HepG2 (cell line): ENCODE measurements around the gene ABHD1. TPM values are rescaled to one million over a fixed set of nuclear protein-coding genes. Genes with fewer than 3 reads are reported as not detected.

Experiments
- ARHGAP35 ChIP-seq: sonication (generic); formaldehyde crosslinking; IDR thresholded peaks from 2 replicates; pipeline ENCODE4 v1.9.0; 2022; ENCODE audit warnings: mild to moderate bottlenecking, inconsistent platforms, moderate library complexity, missing genetic modification reagents, borderline replicate concordance
- PAF1 ChIP-seq: IDR thresholded peaks from 2 replicates; pipeline ENCODE4 v1.6.1; 2016; ENCODE audit warnings: missing genetic modification reagents, missing compliant biosample characterization
- RFXAP ChIP-seq: sonication (generic); formaldehyde crosslinking; IDR thresholded peaks from 2 replicates; pipeline ENCODE4 v1.4.0; 2020; ENCODE audit warnings: missing genetic modification reagents, borderline replicate concordance
- SOX5 ChIP-seq: IDR thresholded peaks from 2 replicates; pipeline ENCODE4 v1.6.1; 2016; ENCODE audit warnings: borderline replicate concordance
- TGIF2 ChIP-seq: IDR thresholded peaks from 2 replicates; pipeline ENCODE4 v1.6.1; 2016; ENCODE audit warnings: control low read depth, missing compliant biosample characterization
- ZFP36L1 ChIP-seq: sonication (generic); formaldehyde crosslinking; IDR thresholded peaks from 2 replicates; pipeline ENCODE4 v1.8.0; 2022; ENCODE audit warnings: mild to moderate bottlenecking, missing genetic modification reagents, moderate library complexity
- ZNF432 ChIP-seq: sonication (generic); formaldehyde crosslinking; IDR thresholded peaks from 2 replicates; pipeline ENCODE4 v1.5.0; 2020; ENCODE audit warnings: missing genetic modification reagents, mild to moderate bottlenecking, borderline replicate concordance
- ZNF562 ChIP-seq: sonication (generic); formaldehyde crosslinking; IDR thresholded peaks from 2 replicates; pipeline ENCODE4 v1.8.0; 2022; ENCODE audit warnings: missing genetic modification reagents, borderline replicate concordance
- ZNF563 ChIP-seq: sonication (generic); formaldehyde crosslinking; IDR thresholded peaks from 2 replicates; pipeline ENCODE4 v1.8.0; 2022; ENCODE audit warnings: mild to moderate bottlenecking, moderate library complexity, missing genetic modification reagents
- ZNF878 ChIP-seq: sonication (generic); formaldehyde crosslinking; IDR thresholded peaks from 2 replicates; pipeline ENCODE4 v1.8.1; 2023; ENCODE audit warnings: mild to moderate bottlenecking, missing genetic modification reagents, moderate library complexity
- ZSCAN20 ChIP-seq: sonication (generic); formaldehyde crosslinking; IDR thresholded peaks from 2 replicates; pipeline ENCODE4 v1.4.0; 2020; ENCODE audit warnings: missing genetic modification reagents, mild to moderate bottlenecking, borderline replicate concordance
- polyA plus RNA-seq, 8 experiments: library from polyadenylated mRNA; depleted of rRNA in 3 of 8; stranded (reverse) in 7 of 8; unstranded in 1 of 8; fragments of >200 nt; fragmentation: Illumina TruSeq in 4 of 8; extraction: Trizol in 4 of 8; gene quantifications; 2 replicates each; pipeline versions ENCODE4 v1.2.1 to v1.2.3, GENCODE V29; 2011 to 2016; ENCODE audit warnings: low read depth in 4 of 8, missing spikeins in 1 of 8, mixed read lengths in 1 of 8; ENCODE audit not compliant: insufficient read depth in 1 of 8
- total RNA-seq, 5 experiments: library from RNA; depleted of rRNA; stranded (reverse); fragments of >200 nt; fragmentation: Illumina TruSeq; extraction: Trizol; gene quantifications; 2 replicates each; pipeline ENCODE4 v1.2.3, GENCODE V29; 2016; ENCODE audit warnings: low read depth in 1 of 5
- TF ChIP-seq, protein P1 (sequence below): sonication (generic); formaldehyde crosslinking; IDR thresholded peaks from 2 replicates; pipeline ENCODE4 v1.9.0; 2021; ENCODE audit warnings: mild to moderate bottlenecking, missing genetic modification reagents
- TF ChIP-seq, protein P2 (sequence below): sonication (generic); formaldehyde crosslinking; IDR thresholded peaks from 2 replicates; pipeline ENCODE4 v1.4.0; 2020; ENCODE audit warnings: missing genetic modification reagents
- TF ChIP-seq, protein P3 (sequence below): sonication (generic); formaldehyde crosslinking; IDR thresholded peaks from 2 replicates; pipeline ENCODE4 v1.5.1; 2020; ENCODE audit warnings: mild to moderate bottlenecking, missing genetic modification reagents, moderate library complexity
- TF ChIP-seq, protein P4 (sequence below): sonication (generic); formaldehyde crosslinking; IDR thresholded peaks from 2 replicates; pipeline ENCODE4 v1.4.0; 2020; ENCODE audit warnings: missing genetic modification reagents

The ABHD1 gene
- total and polyA plus RNA-seq, 2 of the 13 experiments (the other 11 are each of a cell fraction or from before 2014, with no cell fraction given), result 0.04 to 0.81 TPM

DNA sequence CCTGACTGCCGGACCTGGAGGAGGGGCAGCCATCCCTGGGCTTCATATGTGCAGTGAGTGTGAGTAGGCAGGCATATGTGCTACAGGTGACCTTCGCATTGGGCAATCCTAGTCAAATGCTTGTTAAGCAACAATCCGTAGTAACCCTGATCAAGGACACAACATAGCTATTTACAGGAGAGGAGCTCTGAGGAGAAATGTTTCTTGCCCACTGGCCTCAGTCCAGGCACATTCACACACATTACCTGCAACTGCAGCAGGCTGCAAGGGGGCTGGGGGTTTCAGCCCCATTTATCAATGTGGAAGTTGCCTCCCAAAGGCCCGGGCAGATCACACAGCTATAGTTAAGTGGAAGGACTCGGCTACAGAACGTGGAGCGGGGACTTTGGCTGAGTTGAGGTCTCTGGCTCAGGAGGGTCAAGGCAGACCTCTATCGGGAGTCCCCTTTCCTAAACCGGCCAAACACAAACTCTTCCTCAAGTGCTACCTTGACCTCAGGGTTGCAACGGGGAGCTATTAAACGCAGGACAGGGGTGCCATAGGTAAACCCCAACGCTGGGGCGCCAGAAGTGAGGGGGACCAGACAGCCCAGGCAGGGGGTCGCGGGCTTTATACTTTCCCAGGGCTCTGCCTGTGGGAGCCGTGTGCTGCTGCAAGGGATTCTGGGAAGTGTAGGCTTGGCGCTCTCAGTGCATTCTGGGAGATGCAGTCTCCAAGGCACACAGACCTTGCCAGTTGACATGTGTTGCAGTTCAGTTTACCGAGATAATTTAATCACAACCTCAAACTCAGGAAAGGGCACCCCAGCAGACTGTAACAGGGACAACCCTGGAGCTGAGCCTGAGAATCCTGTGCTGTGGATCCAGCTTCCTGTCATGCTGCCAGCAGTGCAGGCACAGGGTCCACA is 27.6 kb upstream of the ABHD1 start (continued):
- TF ChIP-seq, protein P1, sequence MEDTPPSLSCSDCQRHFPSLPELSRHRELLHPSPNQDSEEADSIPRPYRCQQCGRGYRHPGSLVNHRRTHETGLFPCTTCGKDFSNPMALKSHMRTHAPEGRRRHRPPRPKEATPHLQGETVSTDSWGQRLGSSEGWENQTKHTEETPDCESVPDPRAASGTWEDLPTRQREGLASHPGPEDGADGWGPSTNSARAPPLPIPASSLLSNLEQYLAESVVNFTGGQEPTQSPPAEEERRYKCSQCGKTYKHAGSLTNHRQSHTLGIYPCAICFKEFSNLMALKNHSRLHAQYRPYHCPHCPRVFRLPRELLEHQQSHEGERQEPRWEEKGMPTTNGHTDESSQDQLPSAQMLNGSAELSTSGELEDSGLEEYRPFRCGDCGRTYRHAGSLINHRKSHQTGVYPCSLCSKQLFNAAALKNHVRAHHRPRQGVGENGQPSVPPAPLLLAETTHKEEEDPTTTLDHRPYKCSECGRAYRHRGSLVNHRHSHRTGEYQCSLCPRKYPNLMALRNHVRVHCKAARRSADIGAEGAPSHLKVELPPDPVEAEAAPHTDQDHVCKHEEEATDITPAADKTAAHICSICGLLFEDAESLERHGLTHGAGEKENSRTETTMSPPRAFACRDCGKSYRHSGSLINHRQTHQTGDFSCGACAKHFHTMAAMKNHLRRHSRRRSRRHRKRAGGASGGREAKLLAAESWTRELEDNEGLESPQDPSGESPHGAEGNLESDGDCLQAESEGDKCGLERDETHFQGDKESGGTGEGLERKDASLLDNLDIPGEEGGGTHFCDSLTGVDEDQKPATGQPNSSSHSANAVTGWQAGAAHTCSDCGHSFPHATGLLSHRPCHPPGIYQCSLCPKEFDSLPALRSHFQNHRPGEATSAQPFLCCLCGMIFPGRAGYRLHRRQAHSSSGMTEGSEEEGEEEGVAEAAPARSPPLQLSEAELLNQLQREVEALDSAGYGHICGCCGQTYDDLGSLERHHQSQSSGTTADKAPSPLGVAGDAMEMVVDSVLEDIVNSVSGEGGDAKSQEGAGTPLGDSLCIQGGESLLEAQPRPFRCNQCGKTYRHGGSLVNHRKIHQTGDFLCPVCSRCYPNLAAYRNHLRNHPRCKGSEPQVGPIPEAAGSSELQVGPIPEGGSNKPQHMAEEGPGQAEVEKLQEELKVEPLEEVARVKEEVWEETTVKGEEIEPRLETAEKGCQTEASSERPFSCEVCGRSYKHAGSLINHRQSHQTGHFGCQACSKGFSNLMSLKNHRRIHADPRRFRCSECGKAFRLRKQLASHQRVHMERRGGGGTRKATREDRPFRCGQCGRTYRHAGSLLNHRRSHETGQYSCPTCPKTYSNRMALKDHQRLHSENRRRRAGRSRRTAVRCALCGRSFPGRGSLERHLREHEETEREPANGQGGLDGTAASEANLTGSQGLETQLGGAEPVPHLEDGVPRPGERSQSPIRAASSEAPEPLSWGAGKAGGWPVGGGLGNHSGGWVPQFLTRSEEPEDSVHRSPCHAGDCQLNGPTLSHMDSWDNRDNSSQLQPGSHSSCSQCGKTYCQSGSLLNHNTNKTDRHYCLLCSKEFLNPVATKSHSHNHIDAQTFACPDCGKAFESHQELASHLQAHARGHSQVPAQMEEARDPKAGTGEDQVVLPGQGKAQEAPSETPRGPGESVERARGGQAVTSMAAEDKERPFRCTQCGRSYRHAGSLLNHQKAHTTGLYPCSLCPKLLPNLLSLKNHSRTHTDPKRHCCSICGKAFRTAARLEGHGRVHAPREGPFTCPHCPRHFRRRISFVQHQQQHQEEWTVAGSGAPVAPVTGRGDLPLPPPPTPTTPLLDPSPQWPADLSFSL (CRISPR knock-in tag), result no peak
- TF ChIP-seq, protein P2, sequence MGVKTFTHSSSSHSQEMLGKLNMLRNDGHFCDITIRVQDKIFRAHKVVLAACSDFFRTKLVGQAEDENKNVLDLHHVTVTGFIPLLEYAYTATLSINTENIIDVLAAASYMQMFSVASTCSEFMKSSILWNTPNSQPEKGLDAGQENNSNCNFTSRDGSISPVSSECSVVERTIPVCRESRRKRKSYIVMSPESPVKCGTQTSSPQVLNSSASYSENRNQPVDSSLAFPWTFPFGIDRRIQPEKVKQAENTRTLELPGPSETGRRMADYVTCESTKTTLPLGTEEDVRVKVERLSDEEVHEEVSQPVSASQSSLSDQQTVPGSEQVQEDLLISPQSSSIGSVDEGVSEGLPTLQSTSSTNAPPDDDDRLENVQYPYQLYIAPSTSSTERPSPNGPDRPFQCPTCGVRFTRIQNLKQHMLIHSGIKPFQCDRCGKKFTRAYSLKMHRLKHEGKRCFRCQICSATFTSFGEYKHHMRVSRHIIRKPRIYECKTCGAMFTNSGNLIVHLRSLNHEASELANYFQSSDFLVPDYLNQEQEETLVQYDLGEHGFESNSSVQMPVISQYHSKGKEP (CRISPR knock-in tag), result no peak
- TF ChIP-seq TGIF2, result peak; percentile 95
- peak; percentile 88; the same call in 1 of the 2 replicates for TF ChIP-seq ZFP36L1 (CRISPR knock-in tag)
- TF ChIP-seq ZSCAN20 (CRISPR knock-in tag), result no peak
- peak; percentile 97 for TF ChIP-seq ZNF878
- TF ChIP-seq, protein P3, sequence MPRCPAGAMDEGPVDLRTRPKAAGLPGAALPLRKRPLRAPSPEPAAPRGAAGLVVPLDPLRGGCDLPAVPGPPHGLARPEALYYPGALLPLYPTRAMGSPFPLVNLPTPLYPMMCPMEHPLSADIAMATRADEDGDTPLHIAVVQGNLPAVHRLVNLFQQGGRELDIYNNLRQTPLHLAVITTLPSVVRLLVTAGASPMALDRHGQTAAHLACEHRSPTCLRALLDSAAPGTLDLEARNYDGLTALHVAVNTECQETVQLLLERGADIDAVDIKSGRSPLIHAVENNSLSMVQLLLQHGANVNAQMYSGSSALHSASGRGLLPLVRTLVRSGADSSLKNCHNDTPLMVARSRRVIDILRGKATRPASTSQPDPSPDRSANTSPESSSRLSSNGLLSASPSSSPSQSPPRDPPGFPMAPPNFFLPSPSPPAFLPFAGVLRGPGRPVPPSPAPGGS (CRISPR knock-in tag), result peak; percentile 77
- TF ChIP-seq ZNF563 (CRISPR knock-in tag), result 0 out of 2 replicates have a peak, but pooled peaks have one; percentile 27
- TF ChIP-seq, protein P4, sequence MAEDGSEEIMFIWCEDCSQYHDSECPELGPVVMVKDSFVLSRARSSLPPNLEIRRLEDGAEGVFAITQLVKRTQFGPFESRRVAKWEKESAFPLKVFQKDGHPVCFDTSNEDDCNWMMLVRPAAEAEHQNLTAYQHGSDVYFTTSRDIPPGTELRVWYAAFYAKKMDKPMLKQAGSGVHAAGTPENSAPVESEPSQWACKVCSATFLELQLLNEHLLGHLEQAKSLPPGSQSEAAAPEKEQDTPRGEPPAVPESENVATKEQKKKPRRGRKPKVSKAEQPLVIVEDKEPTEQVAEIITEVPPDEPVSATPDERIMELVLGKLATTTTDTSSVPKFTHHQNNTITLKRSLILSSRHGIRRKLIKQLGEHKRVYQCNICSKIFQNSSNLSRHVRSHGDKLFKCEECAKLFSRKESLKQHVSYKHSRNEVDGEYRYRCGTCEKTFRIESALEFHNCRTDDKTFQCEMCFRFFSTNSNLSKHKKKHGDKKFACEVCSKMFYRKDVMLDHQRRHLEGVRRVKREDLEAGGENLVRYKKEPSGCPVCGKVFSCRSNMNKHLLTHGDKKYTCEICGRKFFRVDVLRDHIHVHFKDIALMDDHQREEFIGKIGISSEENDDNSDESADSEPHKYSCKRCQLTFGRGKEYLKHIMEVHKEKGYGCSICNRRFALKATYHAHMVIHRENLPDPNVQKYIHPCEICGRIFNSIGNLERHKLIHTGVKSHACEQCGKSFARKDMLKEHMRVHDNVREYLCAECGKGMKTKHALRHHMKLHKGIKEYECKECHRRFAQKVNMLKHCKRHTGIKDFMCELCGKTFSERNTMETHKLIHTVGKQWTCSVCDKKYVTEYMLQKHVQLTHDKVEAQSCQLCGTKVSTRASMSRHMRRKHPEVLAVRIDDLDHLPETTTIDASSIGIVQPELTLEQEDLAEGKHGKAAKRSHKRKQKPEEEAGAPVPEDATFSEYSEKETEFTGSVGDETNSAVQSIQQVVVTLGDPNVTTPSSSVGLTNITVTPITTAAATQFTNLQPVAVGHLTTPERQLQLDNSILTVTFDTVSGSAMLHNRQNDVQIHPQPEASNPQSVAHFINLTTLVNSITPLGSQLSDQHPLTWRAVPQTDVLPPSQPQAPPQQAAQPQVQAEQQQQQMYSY (CRISPR knock-in tag), result no peak
- TF ChIP-seq PAF1, result no peak
- no peak for TF ChIP-seq ZNF562 (CRISPR knock-in tag)
- TF ChIP-seq RFXAP (CRISPR knock-in tag), result peak; percentile 92
- TF ChIP-seq ZNF432 (CRISPR knock-in tag), result peak; percentile 88; the same call in 1 of the 2 replicates
- peak; percentile 91 for TF ChIP-seq SOX5
- peak; percentile 45; the same call in 1 of the 2 replicates for TF ChIP-seq ARHGAP35 (CRISPR knock-in tag)
